Smooth muscle cell (in vitro differentiated cells): ENCODE data around the gene MYO1D. TPM values are rescaled to one million over a fixed set of nuclear protein-coding genes. Genes with fewer than 3 reads are reported as not detected.

Experiments
- DNase-seq: peaks from one replicate; lab custom pipeline; 2025; ENCODE audit not compliant: unreplicated experiment; lab: John Stamatoyannopoulos, UW
- H2AFZ ChIP-seq: fragments of 200-600 bp; sonication (generic); 2 replicates; pipeline ENCODE4 v1.6.0; 2016; ENCODE audit warnings: antibody characterized with exemption, low read depth, mild to moderate bottlenecking
- H3F3A ChIP-seq: fragments of 200-600 bp; sonication (generic); 2 replicates; pipeline ENCODE4 v1.6.0; 2017; ENCODE audit warnings: antibody characterized with exemption, low read depth
- H3K27ac ChIP-seq: fragments of 200-600 bp; sonication (generic); 2 replicates; pipeline ENCODE4 v1.5.1; 2016; ENCODE audit warnings: low read depth, mild to moderate bottlenecking
- H3K27me3 ChIP-seq: fragments of 200-600 bp; sonication (generic); 2 replicates; pipeline ENCODE4 v1.6.1; 2016; ENCODE audit warnings: low read depth, mild to moderate bottlenecking
- H3K36me3 ChIP-seq: fragments of 200-600 bp; sonication (generic); 2 replicates; pipeline ENCODE4 v1.5.1; 2016; ENCODE audit warnings: low read depth
- H3K4me1 ChIP-seq: fragments of 200-600 bp; sonication (generic); 2 replicates; pipeline ENCODE4 v1.5.1; 2016; ENCODE audit warnings: low read depth
- H3K4me2 ChIP-seq: fragments of 200-600 bp; sonication (generic); 2 replicates; pipeline ENCODE4 v1.6.0; 2016; ENCODE audit warnings: mild to moderate bottlenecking
- H3K4me3 ChIP-seq: fragments of 200-600 bp; sonication (generic); 2 replicates; pipeline ENCODE4 v1.5.1; 2016; ENCODE audit warnings: mild to moderate bottlenecking
- H3K79me2 ChIP-seq: fragments of 200-600 bp; sonication (generic); 2 replicates; pipeline ENCODE4 v1.6.0; 2016; ENCODE audit warnings: low read depth, mild to moderate bottlenecking
- H3K9ac ChIP-seq: fragments of 200-600 bp; sonication (generic); 2 replicates; pipeline ENCODE4 v1.6.0; 2016; ENCODE audit warnings: low read depth
- H3K9me3 ChIP-seq: fragments of 200-600 bp; sonication (generic); replicated peaks from 2 replicates; pipeline ENCODE4 v1.5.1; 2016; ENCODE audit warnings: low read depth
- H4K20me1 ChIP-seq: fragments of 200-600 bp; sonication (generic); 2 replicates; pipeline ENCODE4 v1.6.0; 2016; ENCODE audit warnings: low read depth
- WGBS: methylation state at CpG from one replicate; pipeline ENCODE4 v1.1.7; 2016; ENCODE audit warnings: low lambda C conversion rate; 5-methylcytosine and 5-hydroxymethylcytosine counted together
- polyA plus RNA-seq: library from polyadenylated mRNA; unstranded; fragments of >200 nt; fragmentation: Nextera tagmentation; extraction: Ambion mirVana; gene quantifications from 2 replicates; pipeline ENCODE4 v1.2.1, GENCODE V29; 2016
- total RNA-seq: library from RNA; depleted of rRNA; stranded (reverse); fragments of >200 nt; gene quantifications from 2 replicates; pipeline ENCODE4 v1.2.3, GENCODE V29; 2014
- TF ChIP-seq, protein P1 (sequence below): fragments of 200-600 bp; sonication (generic); IDR thresholded peaks from 2 replicates; pipeline ENCODE4 v1.5.1; 2017; ENCODE audit warnings: borderline replicate concordance, mild to moderate bottlenecking, antibody characterized with exemption; ENCODE audit not compliant: insufficient read depth, poor library complexity, severe bottlenecking

The MYO1D gene
- total and polyA plus RNA-seq, 2 experiments from 2014 or later: 13.9 to 35.7 TPM

DNA sequence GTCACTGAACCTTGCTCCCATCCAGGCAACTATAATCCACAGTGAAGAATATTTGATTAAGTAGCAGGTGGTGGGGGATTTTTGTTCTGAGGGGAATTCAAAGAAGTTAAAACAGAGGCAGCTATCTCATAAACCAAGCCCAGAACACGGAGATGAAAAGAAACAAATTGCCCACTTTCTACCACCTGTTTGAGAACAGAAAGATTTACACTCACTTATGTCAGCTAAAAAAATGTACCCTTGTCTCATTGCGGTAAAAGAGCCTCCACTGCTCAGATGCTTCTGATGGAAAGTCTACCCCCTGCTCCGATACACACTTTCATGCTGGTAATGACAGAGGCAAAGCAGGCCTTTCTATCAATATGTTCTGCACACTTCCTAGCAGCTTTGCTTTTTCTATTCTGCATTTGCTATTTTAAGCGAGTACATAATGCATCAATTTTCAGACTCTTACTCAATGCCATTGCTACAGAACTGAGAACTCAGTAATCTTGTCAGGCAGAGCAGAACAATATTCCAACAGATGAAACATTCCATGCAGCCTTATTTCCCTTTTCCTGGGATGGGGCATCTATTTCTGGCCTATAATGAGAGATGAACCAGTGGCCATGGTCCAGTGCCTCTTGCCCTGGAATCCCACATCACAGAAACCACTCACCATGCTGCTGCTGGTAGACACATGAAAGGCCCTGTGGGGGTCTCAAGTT is 361.1 kb downstream of the MYO1D start:
- no peaks in the 10 kb centered on the region for H3K27me3 ChIP-seq
- no peaks in the 10 kb centered on the region for H3K36me3 ChIP-seq
- H4K20me1 ChIP-seq: no peaks in the 10 kb centered on the region
- no peaks in the 10 kb centered on the region for H3K79me2 ChIP-seq
- H2AFZ ChIP-seq: no peak overlapping the region
- no peak for DNase-seq
- no peak overlapping the region for H3K4me3 ChIP-seq
- no peak overlapping the region for H3K27ac ChIP-seq
- WGBS: 95% methylated on average over 4 of the region's 4 CpGs
- peaks cover 4% of the 10 kb centered on the region for H3F3A ChIP-seq
- H3K9ac ChIP-seq: no peak overlapping the region
- TF ChIP-seq, protein P1, sequence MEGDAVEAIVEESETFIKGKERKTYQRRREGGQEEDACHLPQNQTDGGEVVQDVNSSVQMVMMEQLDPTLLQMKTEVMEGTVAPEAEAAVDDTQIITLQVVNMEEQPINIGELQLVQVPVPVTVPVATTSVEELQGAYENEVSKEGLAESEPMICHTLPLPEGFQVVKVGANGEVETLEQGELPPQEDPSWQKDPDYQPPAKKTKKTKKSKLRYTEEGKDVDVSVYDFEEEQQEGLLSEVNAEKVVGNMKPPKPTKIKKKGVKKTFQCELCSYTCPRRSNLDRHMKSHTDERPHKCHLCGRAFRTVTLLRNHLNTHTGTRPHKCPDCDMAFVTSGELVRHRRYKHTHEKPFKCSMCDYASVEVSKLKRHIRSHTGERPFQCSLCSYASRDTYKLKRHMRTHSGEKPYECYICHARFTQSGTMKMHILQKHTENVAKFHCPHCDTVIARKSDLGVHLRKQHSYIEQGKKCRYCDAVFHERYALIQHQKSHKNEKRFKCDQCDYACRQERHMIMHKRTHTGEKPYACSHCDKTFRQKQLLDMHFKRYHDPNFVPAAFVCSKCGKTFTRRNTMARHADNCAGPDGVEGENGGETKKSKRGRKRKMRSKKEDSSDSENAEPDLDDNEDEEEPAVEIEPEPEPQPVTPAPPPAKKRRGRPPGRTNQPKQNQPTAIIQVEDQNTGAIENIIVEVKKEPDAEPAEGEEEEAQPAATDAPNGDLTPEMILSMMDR: no peak
- no peaks in the 10 kb centered on the region for H3K9me3 ChIP-seq
- no peak overlapping the region for H3K4me2 ChIP-seq
- H3K4me1 ChIP-seq: peaks cover 24% of the 10 kb centered on the region

DNA sequence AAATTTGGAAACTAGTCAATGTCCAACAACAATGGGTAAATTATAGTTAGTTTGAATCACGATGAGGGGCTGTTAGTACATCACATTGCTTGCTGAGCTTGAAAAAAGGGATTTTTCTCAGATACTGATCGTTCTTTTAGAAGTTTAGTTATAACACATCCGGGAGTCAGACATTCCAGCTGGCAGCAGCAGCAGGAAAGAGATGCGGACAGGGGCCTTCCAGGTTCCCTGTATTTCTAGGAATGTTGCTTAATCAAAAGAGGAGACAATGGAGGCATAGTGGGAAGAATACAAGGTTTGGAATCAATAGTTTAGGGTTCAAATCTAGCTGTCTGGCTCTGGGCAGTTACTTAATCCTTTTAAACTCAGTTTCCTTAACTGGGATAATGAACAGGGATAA is 362.3 kb downstream of the MYO1D start:
- H3K27me3 ChIP-seq: no peaks in the 10 kb centered on the region
- TF ChIP-seq, protein P1: no peak
- no peak for DNase-seq
- no peak overlapping the region for H2AFZ ChIP-seq
- peaks cover 12% of the 10 kb centered on the region for H3K4me1 ChIP-seq
- no peak overlapping the region for H3K27ac ChIP-seq
- H3K4me3 ChIP-seq: no peak overlapping the region
- H3K9me3 ChIP-seq: no peaks in the 10 kb centered on the region
- no peaks in the 10 kb centered on the region for H3K79me2 ChIP-seq
- no peak overlapping the region for H3K9ac ChIP-seq
- no peaks in the 10 kb centered on the region for H3K36me3 ChIP-seq
- 96% methylated on average over 4 of the region's 4 CpGs for WGBS
- H4K20me1 ChIP-seq: no peaks in the 10 kb centered on the region
- no peak overlapping the region for H3K4me2 ChIP-seq
- H3F3A ChIP-seq: peaks cover 4% of the 10 kb centered on the region

DNA sequence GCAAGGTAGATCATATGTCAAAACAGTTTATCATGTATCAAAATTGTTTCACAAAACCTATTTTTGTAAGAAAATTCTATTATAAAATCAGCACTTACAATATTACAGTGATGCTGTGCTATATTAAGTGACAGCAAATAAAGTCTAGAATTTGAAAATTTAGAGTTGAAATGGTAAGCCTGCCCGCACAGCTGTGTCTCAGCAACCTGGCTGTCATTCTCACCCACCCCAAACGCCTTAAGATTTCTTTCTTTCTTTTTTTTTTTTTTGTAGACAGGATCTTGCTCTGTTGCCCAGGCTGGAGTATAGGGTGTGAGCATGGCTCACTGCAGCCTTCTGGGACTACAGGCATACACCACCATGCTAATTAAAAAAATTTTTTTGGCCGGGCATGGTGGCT is 363.3 kb downstream of the MYO1D start:
- 90% methylated on average over 3 of the region's 3 CpGs for WGBS
- Histone ChIP-seq H4K20me1 (no peaks in the 10 kb centered on the region), H3K4me1 (peaks cover 7% of the 10 kb centered on the region), H3K9me3 (no peaks in the 10 kb centered on the region), H3K4me2 (no peak overlapping the region), H3K4me3 (no peak overlapping the region), H3K79me2 (no peaks in the 10 kb centered on the region), H3K27me3 (no peaks in the 10 kb centered on the region), H3F3A (peaks cover 4% of the 10 kb centered on the region), H3K36me3 (no peaks in the 10 kb centered on the region), H3K9ac (no peak overlapping the region), H3K27ac (no peak overlapping the region), H2AFZ (no peak overlapping the region)
- TF ChIP-seq, protein P1: no peak
- no peak for DNase-seq

- no peaks in the 10 kb centered on the region for H3K36me3 ChIP-seq
- no peaks in the 10 kb centered on the region for H3K27me3 ChIP-seq
- no peak for DNase-seq
- 93% methylated on average over 2 of the region's 2 CpGs for WGBS
- TF ChIP-seq, protein P1: no peak
- no peaks in the 10 kb centered on the region for H3K9me3 ChIP-seq
- no peak overlapping the region for H2AFZ ChIP-seq
- H3F3A ChIP-seq: no peaks in the 10 kb centered on the region
- H3K4me2 ChIP-seq: no peak overlapping the region
- H3K27ac ChIP-seq: no peak overlapping the region
- no peaks in the 10 kb centered on the region for H3K79me2 ChIP-seq
- no peak overlapping the region for H3K9ac ChIP-seq
- no peaks in the 10 kb centered on the region for H4K20me1 ChIP-seq
- H3K4me1 ChIP-seq: peaks cover 4% of the 10 kb centered on the region
- H3K4me3 ChIP-seq: no peak overlapping the region
These were observed 364.6 kb downstream of the MYO1D start for GRCh38 chr17:32512328-32512727.
